HG02759 (cell line): Measurements from ENCODE around the gene P3H3.
"Not testable (repeated sequence)": the region's sequence is repeated elsewhere in the genome, so short reads cannot be mapped to it uniquely, and the experiment has no call there.

ENCODE experiments used
- ATAC-seq: cut with Tn5 transposase; IDR thresholded peaks from one replicate; pipeline ENCODE4 v1.9.1; 2021; ENCODE audit warnings: mild to moderate bottlenecking, moderate library complexity; ENCODE audit not compliant: unreplicated experiment

P3H3 gene

GRCh38 chr12:6863586-6864321 is 35.5 kb downstream of the P3H3 start:
- no peak for ATAC-seq

- not testable (repeated sequence) for ATAC-seq
Observed at GRCh38 chr12:6865307-6865706, 37.1 kb downstream of the P3H3 start.

DNA sequence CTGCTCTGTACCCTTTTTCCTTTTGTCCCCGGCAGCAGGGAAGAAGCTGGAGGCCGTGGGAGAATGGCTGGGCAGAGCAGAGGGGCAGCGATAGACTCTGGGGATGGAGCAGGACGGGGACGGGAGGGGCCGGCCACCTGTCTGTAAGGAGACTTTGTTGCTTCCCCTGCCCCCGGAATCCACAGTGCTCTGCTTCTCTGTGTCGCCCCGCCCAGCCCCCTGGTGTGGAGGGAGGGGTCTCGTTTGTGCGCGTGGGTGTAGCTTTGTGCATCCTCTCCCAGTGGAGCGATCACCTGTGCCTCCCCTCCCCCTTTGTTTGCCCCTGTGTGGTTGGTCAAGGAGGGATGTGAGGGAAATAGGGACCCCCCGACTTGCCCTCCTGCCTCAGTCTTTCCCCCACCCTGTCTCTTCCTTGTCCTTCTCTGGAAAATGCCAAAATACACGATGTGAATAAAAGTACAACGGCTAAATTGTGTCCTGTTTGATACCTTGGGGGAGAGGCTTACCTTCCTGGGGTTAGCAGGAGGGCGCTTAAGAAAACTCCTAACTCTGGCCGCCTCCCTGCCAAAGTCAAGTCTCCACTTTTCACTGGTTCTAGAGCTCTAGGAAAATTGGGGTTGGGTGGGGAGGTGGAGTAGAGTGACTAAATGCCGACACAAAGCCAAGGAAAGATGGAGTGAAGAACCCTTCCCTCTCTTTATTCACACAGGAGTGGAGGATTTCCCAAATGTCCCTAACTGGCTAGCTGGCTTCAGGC is 38.1 kb downstream of the P3H3 start:
- ATAC-seq, result no peak

DNA sequence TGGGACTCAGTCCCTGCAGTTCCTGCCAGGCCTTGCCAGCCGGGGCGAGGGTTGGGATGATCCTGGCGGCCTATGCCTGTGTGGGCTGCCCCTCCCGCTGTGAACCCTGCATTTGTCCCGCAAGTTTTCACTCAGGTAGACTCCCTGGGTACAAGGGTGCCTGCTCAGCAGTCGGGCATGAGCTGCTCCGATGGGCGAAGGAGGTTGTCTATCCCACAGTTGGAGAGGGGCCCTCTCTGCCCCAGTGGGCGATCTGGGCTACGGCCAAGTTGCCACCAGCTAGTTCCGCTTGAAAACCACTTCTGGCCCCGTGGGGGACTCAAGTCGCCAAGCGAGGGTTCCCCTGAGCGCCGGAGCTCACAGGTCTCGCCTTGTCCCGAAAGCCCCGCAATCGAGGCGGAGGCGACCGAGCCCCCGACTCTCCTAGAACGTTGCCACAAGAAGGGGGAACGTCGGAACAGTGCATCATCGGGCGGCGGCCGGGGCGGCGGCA is 38.8 kb downstream of the P3H3 start:
- peak; percentile 18 for ATAC-seq

DNA sequence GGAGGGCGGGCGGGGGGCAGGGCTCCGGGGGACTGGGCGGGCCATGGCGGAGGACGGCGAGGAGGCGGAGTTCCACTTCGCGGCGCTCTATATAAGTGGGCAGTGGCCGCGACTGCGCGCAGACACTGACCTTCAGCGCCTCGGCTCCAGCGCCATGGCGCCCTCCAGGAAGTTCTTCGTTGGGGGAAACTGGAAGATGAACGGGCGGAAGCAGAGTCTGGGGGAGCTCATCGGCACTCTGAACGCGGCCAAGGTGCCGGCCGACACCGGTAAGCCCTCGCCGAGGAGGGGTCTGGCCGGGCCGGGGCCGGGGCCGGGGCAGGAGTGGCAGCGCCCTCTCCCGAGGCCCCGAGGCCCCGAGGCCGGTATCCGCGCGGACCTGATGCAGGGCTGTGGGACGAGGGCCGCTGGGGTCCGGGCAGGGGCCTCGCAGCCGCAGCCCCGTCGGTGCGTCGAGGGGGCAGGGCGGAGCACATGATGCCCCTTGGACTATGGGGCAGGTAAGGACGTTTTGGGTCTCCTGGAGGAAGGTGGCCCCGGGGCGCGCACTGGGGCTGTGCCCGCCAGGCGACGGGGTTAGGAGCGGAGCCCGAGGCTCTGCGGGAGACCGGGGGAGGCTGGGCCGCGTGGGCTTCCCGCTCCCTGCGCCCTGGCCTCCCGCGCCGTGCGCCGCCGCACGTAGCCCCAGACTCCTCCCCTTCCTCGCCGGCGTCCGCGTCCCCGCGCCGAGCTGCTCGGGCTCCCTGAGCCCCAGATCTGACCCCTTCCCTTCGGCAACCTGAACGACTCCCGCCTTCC is 39.4 kb downstream of the P3H3 start, which contains the start of gene TPI1:
TSS of gene TPI1 (plus strand) at position 119 of the 798 bp plus-strand sequence. CDS start at position 155, 36 bp downstream.
- peak; percentile 65 for ATAC-seq

- ATAC-seq, result no peak
Observed at GRCh38 chr12:6868211-6869048, 40.2 kb downstream of the P3H3 start.

- no peak for ATAC-seq
Observed at GRCh38 chr12:6869049-6870021, 41.1 kb downstream of the P3H3 start.

DNA sequence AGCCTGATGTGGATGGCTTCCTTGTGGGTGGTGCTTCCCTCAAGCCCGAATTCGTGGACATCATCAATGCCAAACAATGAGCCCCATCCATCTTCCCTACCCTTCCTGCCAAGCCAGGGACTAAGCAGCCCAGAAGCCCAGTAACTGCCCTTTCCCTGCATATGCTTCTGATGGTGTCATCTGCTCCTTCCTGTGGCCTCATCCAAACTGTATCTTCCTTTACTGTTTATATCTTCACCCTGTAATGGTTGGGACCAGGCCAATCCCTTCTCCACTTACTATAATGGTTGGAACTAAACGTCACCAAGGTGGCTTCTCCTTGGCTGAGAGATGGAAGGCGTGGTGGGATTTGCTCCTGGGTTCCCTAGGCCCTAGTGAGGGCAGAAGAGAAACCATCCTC is 42.1 kb downstream of the P3H3 start:
- ATAC-seq, result not testable (repeated sequence)

DNA sequence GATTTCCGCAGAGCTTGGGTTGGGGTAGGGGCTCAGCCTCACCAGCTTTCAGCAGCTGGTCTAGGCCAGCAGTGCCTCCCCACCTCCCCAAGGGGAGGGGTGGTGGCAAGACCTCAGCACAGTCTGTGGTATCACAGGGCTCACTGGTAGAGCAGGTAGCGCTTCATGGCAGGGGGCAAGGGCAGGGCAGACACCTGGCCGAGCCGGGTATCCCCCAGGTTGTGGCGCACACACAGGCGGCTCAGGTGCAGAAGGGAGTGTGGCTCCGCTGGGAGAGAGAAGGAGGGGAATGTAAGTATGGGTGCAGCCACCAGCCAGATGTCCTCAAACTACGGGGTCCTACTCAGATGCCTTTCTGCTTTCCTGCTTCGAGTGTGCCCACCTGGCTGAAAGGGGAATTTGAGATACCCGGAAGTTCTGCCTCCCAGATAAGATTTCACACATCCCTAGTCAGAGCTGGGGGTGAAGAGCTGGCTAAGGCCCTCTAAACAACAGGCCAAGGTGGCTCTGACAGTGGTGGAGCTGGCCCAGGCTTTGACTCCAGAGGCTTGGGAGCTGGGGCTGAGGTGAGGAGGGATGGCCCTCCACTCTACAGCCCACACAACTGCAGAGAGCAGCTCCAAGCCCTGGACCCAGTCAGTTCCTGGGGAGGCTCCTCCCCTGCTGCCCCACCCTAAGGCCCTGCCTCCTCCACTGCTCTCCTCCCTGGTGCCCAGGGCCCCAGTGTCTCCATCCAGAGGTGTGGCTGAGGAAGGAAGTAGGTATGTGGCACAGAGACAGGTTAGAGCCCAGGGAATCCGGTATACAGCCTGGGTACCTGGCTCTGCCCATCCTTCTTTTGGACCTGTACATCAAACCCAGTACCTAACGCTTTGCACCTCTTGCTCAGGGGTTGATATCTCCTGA is 43.1 kb downstream of the P3H3 start:
- no peak for ATAC-seq

DNA sequence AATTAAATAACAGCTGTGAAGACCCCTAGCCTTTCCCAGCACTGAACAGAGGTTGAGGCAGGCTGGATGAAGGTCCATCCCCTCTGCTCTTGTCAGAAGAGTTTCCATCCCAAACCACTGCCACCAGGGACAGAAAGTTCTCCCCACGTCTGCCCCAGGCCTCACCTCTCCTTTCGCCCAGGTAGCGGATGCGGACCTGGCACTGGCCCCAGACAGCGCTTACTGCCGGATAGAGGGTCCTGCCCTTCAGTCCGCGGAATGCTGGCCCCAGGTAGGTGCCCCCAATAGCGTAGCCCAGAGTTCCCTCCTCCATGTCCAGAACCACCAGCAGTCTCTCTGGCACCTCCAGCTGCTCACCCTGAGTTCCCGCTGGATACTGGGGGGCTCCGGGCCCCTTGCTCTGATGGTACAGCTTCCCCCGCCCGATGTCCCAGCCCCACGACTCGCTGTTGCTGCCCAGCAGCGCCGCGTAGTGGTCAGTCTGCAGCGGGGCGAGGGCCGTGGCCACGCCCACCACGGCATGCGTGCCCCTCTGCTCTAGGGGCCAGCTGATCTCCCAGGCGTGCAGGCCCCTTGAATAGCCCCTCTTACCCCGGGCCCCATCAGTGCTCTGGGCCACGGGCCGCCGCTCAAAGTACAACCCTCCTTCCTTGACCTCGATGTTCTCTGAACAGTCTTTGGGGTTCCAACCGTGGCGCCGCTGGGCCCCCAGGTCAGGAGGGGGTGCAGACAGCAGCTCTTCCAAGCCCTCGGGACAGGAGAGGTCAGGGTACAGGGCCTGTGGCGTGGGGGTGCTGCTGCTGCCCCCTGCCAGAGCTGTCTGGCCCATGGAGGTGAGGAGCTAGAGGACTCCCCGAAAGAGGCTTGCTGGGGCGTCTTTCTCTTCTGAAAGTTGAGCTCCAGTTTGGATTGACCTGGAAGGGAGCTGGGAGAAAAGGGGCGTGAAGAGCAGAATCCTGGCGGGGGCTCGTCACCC is 44.2 kb downstream of the P3H3 start:
- no peak for ATAC-seq

- peak; percentile 86 for ATAC-seq
Observed at GRCh38 chr12:6873094-6874014, 45.1 kb downstream of the P3H3 start, which contains the start of gene SPSB2. Gene SPSB2 (minus strand): TSS chr12:6873303. CDS start chr12:6872901, 402 bp downstream.

GRCh38 chr12:6874015-6874368 is 45.8 kb downstream of the P3H3 start:
- not testable (repeated sequence) for ATAC-seq

DNA sequence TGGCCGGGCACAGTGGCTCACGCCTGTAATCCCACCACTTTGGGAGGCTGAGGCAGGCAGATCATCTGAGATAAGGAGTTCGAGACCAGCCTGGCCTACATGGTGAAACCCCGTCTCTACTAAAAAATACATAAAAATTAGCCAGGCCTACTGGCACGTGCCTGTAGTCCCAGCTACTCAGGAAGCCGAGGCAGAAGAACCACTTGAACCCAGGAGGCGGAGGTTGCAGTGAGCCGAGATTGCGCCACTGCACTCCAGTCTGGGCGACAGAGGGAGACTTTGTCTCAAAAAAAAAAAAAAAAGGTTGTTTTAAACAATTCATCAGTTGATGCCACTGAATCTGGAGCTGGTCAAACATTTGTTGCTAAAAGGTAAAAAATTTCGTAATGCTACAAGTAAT is 51.6 kb downstream of the P3H3 start:
- ATAC-seq, result not testable (repeated sequence)

DNA sequence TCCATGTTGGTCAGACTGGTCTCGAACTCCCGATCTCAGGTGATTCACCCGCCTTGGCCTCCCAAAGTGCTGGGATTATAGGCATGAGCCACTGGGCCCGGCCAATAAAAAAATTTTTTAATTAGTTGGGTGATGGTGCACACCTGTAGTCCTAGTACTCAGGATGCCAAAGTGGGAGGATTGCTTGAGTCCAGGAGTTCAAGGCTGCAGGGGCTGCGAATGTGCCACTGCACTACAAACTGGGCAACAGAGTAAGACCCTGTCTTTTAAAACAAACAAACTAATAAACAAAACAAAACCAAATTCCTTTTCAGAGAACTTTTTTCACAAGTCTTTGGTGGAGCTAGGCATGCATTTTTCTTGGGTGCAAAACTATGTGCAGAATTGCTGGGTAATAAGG is 55.0 kb downstream of the P3H3 start:
- no peak for ATAC-seq

GRCh38 chr12:6883683-6884082 is 55.5 kb downstream of the P3H3 start:
- no peak for ATAC-seq

GRCh38 chr12:6884539-6884938 is 56.3 kb downstream of the P3H3 start:
- ATAC-seq, result no peak
